A673 (cell line): ENCODE data around the gene SLX9.

Experiments
- EZH2 ChIP-seq: fragments of 200-600 bp; sonication (generic); IDR thresholded peaks from 2 replicates; pipeline ENCODE4 v1.6.1; 2017; ENCODE audit warnings: borderline replicate concordance, low read depth, mild to moderate bottlenecking, mixed read lengths, antibody characterized with exemption, low read length; ENCODE audit not compliant: poor library complexity, severe bottlenecking
- TF ChIP-seq, protein P1 (sequence below): fragments of 300-800, 200-600 bp; sonication (generic); conservative IDR thresholded peaks from 2 replicates; pipeline ENCODE4 v1.5.1; 2017; ENCODE audit warnings: low read depth, mild to moderate bottlenecking, antibody characterized with exemption, low read length, moderate library complexity, mixed read lengths

DNA sequence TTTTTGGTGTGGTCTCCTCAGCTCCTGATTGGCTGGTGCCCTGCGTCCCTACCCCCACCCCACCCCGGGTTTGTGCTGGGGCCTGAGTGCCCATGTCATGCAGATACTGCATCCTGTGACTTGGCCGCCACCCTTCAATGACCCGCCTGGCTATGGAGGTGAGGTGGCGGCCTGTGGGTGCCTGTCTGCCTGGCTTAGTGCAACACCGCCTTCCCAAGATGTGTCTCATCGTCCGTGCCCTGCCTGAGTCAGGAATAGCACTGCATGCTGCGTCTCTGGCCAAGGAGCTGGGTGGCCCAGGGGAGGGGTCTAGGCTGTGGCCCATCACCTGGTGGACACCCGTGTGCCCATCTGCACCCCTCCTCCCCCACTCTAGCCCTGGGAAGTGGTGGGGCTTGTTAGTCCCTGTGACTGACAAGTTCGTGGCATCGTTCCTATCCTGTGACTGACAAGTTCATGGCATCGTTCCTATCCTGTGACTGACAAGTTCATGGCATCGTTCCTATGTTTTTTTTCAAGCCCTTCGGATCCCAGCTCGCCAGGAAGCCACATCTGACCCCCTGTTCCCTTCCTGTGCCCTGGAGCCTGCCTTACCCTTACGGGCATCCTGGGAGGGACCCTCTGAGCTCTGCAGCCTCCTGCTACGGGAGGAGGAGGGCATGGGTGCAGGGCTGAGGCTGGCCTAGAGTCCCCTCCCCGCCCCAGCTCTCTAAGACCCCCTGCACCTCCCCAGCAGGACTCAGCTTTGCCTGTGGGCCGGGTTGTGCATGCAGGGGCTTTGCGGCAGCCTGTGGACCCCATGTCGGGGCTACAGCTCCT is 7.5 kb downstream of the SLX9 start:
- TF ChIP-seq, protein P1, sequence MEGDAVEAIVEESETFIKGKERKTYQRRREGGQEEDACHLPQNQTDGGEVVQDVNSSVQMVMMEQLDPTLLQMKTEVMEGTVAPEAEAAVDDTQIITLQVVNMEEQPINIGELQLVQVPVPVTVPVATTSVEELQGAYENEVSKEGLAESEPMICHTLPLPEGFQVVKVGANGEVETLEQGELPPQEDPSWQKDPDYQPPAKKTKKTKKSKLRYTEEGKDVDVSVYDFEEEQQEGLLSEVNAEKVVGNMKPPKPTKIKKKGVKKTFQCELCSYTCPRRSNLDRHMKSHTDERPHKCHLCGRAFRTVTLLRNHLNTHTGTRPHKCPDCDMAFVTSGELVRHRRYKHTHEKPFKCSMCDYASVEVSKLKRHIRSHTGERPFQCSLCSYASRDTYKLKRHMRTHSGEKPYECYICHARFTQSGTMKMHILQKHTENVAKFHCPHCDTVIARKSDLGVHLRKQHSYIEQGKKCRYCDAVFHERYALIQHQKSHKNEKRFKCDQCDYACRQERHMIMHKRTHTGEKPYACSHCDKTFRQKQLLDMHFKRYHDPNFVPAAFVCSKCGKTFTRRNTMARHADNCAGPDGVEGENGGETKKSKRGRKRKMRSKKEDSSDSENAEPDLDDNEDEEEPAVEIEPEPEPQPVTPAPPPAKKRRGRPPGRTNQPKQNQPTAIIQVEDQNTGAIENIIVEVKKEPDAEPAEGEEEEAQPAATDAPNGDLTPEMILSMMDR = no peak
- no peak for TF ChIP-seq EZH2
